ENCODE results near the gene REXO4.
"Not testable (repeated sequence)": the region's sequence is repeated elsewhere in the genome, so short reads cannot be mapped to it uniquely, and the experiment has no call there.

Gene REXO4

GRCh38 chr9:133397895-133398294, 19.9 kb downstream of the REXO4 start:
- no peak for TF ChIP-seq CTCF (IDR thresholded peaks at IDR 0.05; ENCODE audit: low read depth, low read length)
- H3K4me3 ChIP-seq (ENCODE audit: low read depth, low read length) = no peak overlapping the region

- no peak overlapping the region for H3K4me3 ChIP-seq (ENCODE audit: low read depth, low read length)
- no peak for TF ChIP-seq CTCF (IDR thresholded peaks at IDR 0.05; ENCODE audit: low read depth, low read length)
These were observed 20.4 kb downstream of the REXO4 start for GRCh38 chr9:133397370-133397769.

GRCh38 chr9:133396952-133397351, 20.9 kb downstream of the REXO4 start:
- no peak overlapping the region for H3K4me3 ChIP-seq (ENCODE audit: low read depth, low read length)
- peak; percentile 45 for TF ChIP-seq CTCF (IDR thresholded peaks at IDR 0.05; ENCODE audit: low read depth, low read length)

- no peak for TF ChIP-seq CTCF (IDR thresholded peaks at IDR 0.05; ENCODE audit: low read depth, low read length)
- H3K4me3 ChIP-seq (ENCODE audit: low read depth, low read length) = no peak overlapping the region
These were observed 23.0 kb downstream of the REXO4 start for GRCh38 chr9:133394687-133395271.

GRCh38 chr9:133393399-133393798, 24.4 kb downstream of the REXO4 start:
- H3K4me3 ChIP-seq (ENCODE audit: low read depth, low read length) = no peak overlapping the region
- TF ChIP-seq CTCF (IDR thresholded peaks at IDR 0.05; ENCODE audit: low read depth, low read length) = no peak

- H3K4me3 ChIP-seq (ENCODE audit: low read depth, low read length) = not testable (repeated sequence)
These were observed 25.5 kb downstream of the REXO4 start for GRCh38 chr9:133392308-133392707.

- not testable (repeated sequence) for H3K4me3 ChIP-seq (ENCODE audit: low read depth, low read length)
These were observed 26.4 kb downstream of the REXO4 start for GRCh38 chr9:133391449-133391848.

- no peak for TF ChIP-seq CTCF (IDR thresholded peaks at IDR 0.05; ENCODE audit: low read depth, low read length)
- no peak overlapping the region for H3K4me3 ChIP-seq (ENCODE audit: low read depth, low read length)
These were observed 27.1 kb downstream of the REXO4 start for GRCh38 chr9:133390713-133391112.
